GM20000 (cell line): ENCODE data around the gene CAB39L.

ENCODE experiments used
- DNase-seq: peaks from one replicate; pipeline ENCODE4 v3.0.0; 2012; ENCODE audit warnings: low spot score
- TF ChIP-seq, protein P1 (sequence below): IDR thresholded peaks from 2 replicates; pipeline ENCODE4 v1.5.1; 2012; ENCODE audit warnings: mild to moderate bottlenecking, control low read depth; ENCODE audit errors: extremely low read depth, missing control alignments

CAB39L gene

DNA sequence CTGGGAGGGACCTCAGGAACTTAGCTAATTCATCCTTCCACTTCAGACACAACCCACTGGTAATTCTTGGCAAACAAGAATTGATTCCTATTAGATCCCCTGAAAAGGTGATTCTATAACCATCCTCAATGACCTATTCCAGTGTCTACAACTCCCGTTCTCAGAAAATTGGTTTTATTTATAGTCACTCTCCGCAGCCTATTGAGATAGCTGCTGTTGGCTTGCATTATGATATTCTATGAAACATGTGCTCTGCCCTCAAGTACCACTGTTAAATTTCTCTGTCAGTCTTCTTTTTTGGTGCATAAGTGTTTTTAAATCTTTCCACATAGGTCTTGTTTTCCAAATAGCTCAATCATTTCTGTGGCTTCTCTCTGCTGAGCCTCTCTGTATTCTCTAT lies 121.2 kb downstream of the CAB39L start:
- TF ChIP-seq, protein P1, sequence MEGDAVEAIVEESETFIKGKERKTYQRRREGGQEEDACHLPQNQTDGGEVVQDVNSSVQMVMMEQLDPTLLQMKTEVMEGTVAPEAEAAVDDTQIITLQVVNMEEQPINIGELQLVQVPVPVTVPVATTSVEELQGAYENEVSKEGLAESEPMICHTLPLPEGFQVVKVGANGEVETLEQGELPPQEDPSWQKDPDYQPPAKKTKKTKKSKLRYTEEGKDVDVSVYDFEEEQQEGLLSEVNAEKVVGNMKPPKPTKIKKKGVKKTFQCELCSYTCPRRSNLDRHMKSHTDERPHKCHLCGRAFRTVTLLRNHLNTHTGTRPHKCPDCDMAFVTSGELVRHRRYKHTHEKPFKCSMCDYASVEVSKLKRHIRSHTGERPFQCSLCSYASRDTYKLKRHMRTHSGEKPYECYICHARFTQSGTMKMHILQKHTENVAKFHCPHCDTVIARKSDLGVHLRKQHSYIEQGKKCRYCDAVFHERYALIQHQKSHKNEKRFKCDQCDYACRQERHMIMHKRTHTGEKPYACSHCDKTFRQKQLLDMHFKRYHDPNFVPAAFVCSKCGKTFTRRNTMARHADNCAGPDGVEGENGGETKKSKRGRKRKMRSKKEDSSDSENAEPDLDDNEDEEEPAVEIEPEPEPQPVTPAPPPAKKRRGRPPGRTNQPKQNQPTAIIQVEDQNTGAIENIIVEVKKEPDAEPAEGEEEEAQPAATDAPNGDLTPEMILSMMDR: no peak
- DNase-seq: no peak

DNA sequence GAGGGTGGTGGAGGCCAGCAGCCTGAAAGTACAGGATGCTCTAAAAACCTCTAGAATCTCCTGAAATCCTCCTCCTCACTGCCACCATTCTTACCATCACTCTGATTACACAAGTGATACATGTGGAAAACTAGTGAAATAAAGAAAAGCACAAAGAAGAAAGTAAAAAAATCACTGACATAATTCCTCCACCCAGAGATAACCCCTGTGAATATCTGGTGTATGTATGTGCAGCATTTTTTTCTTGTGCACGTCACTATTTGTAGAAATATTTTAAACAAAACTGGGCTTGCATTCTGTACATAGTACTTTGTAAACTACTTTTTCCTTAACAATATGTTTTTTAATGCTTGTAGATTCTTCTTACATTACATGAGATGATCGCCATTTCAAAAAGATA lies 122.9 kb downstream of the CAB39L start:
- DNase-seq: no peak

DNA sequence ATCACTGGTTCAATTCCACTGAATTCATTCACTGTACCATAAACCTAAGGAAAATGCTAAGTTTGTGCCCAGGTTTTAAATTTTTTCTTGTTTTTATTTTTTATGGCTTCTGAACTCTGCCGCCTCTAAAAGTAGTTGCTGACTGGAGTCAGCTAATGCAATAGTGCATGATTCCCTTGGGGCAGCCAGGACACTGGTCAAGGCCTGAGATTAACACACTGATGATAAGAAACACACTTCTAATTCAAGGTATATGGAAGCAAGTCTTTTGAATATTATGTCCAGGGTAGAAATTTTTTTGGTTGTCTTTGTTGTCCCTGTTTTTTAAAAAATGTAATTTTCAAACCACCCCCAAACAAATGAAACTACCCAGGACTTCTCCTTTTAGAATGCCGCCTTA lies 123.9 kb downstream of the CAB39L start:
- TF ChIP-seq, protein P1: no peak
- DNase-seq: no peak

More for the DNA sequence above, 122.9 kb downstream of the CAB39L start:
- TF ChIP-seq, protein P1: no peak

DNA sequence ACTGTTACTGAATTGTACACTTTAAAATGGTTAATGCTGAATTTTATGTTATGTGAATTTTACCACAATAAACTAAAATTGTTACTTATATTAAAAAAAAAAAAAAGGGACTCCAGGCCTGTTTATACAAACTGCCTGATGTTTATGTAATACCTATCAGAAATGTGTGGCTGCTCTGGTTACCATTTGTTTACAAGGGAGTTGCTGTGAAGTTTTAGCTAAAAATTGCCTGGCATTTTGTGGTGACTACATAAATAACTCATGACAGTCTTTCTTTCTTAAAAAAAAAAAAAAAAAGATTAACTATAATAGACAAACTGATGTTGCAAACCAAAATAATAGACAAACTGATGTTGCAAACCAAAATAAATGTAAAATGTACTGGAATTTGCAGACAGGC lies 124.3 kb downstream of the CAB39L start:
- no peak for DNase-seq
- TF ChIP-seq, protein P1: no peak

DNA sequence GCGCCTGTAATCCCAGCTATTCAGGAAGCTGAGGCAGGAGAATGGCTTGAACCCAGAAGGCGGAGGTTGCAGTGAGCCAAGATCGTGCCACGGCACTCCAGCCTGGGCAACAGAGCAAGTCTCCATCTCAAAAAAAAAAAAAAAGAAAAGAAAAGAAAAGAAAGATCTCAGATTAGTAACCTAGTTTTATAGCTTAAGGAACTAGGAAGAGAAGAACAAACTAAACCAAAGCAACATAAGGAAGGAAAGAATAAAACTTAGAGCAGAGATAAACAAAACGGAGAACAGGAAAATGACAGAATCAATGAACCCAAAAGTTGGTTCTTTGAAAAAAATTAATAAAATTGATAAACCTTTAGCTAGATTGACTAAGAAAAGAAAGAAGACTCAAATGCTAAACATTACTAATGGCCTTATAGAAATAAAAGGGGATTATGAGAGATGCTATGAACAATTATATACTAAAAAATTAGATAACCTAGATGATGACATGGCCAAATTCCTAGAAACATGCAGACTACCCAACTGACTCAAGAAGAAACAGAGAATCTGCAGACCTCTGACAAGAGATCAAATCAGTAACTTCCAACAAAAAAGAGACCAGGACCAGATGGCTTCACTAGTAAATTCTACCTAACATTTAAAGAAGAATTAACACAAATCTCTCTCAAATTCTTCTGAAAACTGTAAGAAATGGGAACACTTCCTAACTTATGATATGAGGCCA lies 127.9 kb downstream of the CAB39L start:
- no peak for DNase-seq
- TF ChIP-seq, protein P1: no peak

DNA sequence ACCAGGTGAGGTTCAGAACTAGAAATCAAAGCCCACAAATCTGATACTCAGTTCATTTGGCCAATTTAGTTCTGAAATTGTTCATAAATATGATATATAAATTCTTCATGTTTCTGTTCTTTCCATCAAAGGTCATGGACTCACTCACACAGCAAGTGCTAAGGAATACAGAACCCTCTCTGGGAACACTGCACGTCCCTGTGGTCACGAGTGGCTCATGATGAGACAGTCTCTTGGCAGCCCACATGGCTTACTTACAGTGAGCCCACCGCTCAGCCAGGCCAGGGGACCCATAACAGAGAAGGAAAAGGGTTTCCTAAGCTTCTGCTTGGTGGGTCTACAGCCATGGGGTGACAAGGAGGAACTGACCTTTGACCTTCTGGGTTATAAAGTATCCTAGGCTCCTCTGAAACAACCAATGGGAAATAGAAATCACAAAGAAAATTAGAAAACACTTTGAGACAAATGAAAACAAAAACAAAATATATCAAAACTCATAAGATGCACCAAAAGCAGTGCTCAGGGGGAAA lies 128.8 kb downstream of the CAB39L start:
- no peak for DNase-seq
- TF ChIP-seq, protein P1: no peak

DNA sequence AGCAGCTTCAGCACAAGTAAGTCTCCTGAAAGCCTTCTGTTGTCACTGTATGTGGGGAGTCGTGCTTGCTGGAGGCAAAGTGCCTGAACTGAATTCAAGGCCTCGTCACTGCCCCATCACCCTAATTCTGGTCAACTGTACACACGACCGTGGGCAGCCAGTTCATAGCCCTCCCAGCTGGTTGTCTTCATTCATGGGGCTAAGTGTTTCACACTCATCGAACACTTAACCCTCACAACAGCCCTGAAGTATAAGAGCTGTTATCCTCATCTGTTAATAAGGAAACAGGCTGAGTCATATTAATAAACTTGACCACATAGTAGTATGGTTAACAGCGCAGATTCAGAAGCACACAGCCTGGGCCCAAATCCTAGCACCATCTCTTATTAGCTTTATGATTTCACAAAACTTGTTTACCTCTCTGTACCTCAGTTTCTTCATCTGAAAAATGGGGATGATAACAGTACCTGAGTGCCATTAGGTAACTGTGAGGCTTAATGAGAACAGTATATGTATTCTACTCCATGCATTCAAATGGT lies 129.5 kb downstream of the CAB39L start:
- DNase-seq: no peak
- TF ChIP-seq, protein P1: no peak
